Naive thymus-derived CD4-positive, alpha-beta T cell (primary cell): ENCODE measurements around the gene RACK1. TPM values are rescaled to one million over a fixed set of nuclear protein-coding genes. Genes with fewer than 3 reads are reported as not detected.

ENCODE experiments used
- ATAC-seq: fragments of 150-1000 bp; cut with Tn5 transposase; 2 replicates; pipeline ENCODE4 v1.10.0; 2021; ENCODE audit warnings: mild to moderate bottlenecking, moderate library complexity
- CTCF ChIA-PET: fragments of 350-600 bp; sonication (Branson Sonifier 250); formaldehyde crosslinking; loops from one replicate; lab custom pipeline; 2021; ENCODE audit warnings: antibody characterized with exemption; lab: Charles Lee
- POLR2A ChIA-PET: fragments of 350-600 bp; sonication (Branson Sonifier 250); formaldehyde crosslinking; loops from one replicate; lab custom pipeline; 2021; ENCODE audit warnings: antibody characterized with exemption, inconsistent platforms; lab: Charles Lee
- DNase-seq, 9 donors: peaks; one replicate each; pipeline versions ENCODE4 v3.0.0 to v3.0.0-alpha.2; 2020 to 2022; ENCODE audit warnings: mixed read lengths in 1 of 9
- H3K27ac ChIP-seq: one replicate; pipeline ENCODE4 v1.7.0; 2013; ENCODE audit warnings: mild to moderate bottlenecking, low read depth, low read length, moderate library complexity
- H3K27me3 ChIP-seq, 2 donors: one replicate each; pipeline ENCODE4 v1.7.0; 2013; ENCODE audit warnings: low read length in 2 of 2, mild to moderate bottlenecking in 2 of 2, moderate library complexity in 2 of 2; ENCODE audit not compliant: control insufficient read depth in 2 of 2, insufficient read depth in 2 of 2
- H3K36me3 ChIP-seq, 3 experiments: 1 replicate in 2 of 3; 2 replicates in 1 of 3; pipeline ENCODE4 v1.7.0; 2013; ENCODE audit warnings: low read length in 3 of 3, mild to moderate bottlenecking in 3 of 3, moderate library complexity in 1 of 3; ENCODE audit not compliant: insufficient read depth in 3 of 3, control insufficient read depth in 2 of 3
- H3K4me1 ChIP-seq, 2 donors: one replicate each; pipeline ENCODE4 v1.7.0; 2013; ENCODE audit warnings: low read length in 2 of 2, mild to moderate bottlenecking in 2 of 2, moderate library complexity in 1 of 2; ENCODE audit not compliant: control insufficient read depth in 2 of 2, insufficient read depth in 2 of 2
- H3K4me3 ChIP-seq: 2 replicates; pipeline ENCODE4 v1.7.0; 2013; ENCODE audit warnings: mild to moderate bottlenecking, low read length
- H3K9me3 ChIP-seq, 3 experiments: 1 replicate in 2 of 3; 2 replicates in 1 of 3; pipeline ENCODE4 v1.7.0; 2013; ENCODE audit warnings: low read length in 3 of 3; ENCODE audit not compliant: control insufficient read depth in 2 of 3
- H3K27ac Mint-ChIP-seq, 9 donors: one replicate each; pipeline ENCODE4 v1.8.0; 2020 to 2022; ENCODE audit warnings: mixed read lengths in 9 of 9, mild to moderate bottlenecking in 8 of 9, moderate library complexity in 5 of 9, inconsistent platforms in 2 of 9
- H3K27me3 Mint-ChIP-seq, 5 donors: one replicate each; pipeline ENCODE4 v1.8.0; 2021 to 2022; ENCODE audit warnings: mixed read lengths in 5 of 5, mild to moderate bottlenecking in 1 of 5
- H3K36me3 Mint-ChIP-seq, 5 donors: one replicate each; pipeline ENCODE4 v1.8.0; 2020 to 2022; ENCODE audit warnings: mixed read lengths in 5 of 5, mild to moderate bottlenecking in 3 of 5, inconsistent platforms in 1 of 5
- H3K4me1 Mint-ChIP-seq, 7 donors: one replicate each; pipeline ENCODE4 v1.8.0; 2020 to 2022; ENCODE audit warnings: mixed read lengths in 7 of 7, mild to moderate bottlenecking in 3 of 7, inconsistent platforms in 1 of 7
- H3K4me3 Mint-ChIP-seq, 10 donors: one replicate each; pipeline ENCODE4 v1.8.0; 2020 to 2022; ENCODE audit warnings: mild to moderate bottlenecking in 10 of 10, mixed read lengths in 10 of 10, moderate library complexity in 6 of 10, inconsistent platforms in 2 of 10
- H3K9me3 Mint-ChIP-seq, 11 donors: one replicate each; pipeline ENCODE4 v1.8.0; 2020 to 2022; ENCODE audit warnings: mixed read lengths in 11 of 11, mild to moderate bottlenecking in 4 of 11, inconsistent platforms in 1 of 11, moderate library complexity in 1 of 11
- intact Hi-C, 2 donors: fragments of 100-400 bp; cut with micrococcal nuclease; formaldehyde crosslinking; loops; one replicate each; pipeline ENCODE4 v1.15.1; 2023
- polyA plus RNA-seq, 2 donors: library from polyadenylated mRNA; unstranded; fragments of 300-500 nt; fragmentation: Illumina TruSeq; gene quantifications; one replicate each; pipeline ENCODE4 v1.2.3, GENCODE V29; 2021
- total RNA-seq, 6 experiments: library from RNA in 5 of 6; stranded (reverse) in 5 of 6; gene quantifications; 1 replicate in 5 of 6; 2 replicates in 1 of 6; pipeline ENCODE4 v1.2.3 and lab custom pipeline; 2021 to 2026

RACK1 gene
- total and polyA plus RNA-seq, 7 experiments from 2014 or later = 1,703 to 2,829 (median 2,491) TPM

GRCh38 chr5:181221105-181221791 is 22.5 kb downstream of the RACK1 start:
- H3K9me3 ChIP-seq = no peaks in the 10 kb centered on the region
- H3K4me3 ChIP-seq = peak overlapping the region; percentile 90
- Mint-ChIP-seq H3K36me3 (peaks cover 0 to 18% (median 0%) of the 10 kb centered on the region in 5 donors), H3K4me3 (peak overlapping the region; percentile 89 to 100 (median 98)), H3K27ac (peak overlapping the region; percentile 98 to 100 (median 100)), H3K27me3 (peaks cover 0 to 12% (median 0%) of the 10 kb centered on the region in 5 donors), H3K9me3 (peaks cover 0 to 43% (median 0%) of the 10 kb centered on the region in 11 donors), H3K4me1 (peaks cover 22 to 80% (median 61%) of the 10 kb centered on the region in 7 donors)
- peaks cover 0 to 11% (median 0%) of the 10 kb centered on the region in 3 experiments for H3K36me3 ChIP-seq
- peaks cover 27 to 29% of the 10 kb centered on the region in 2 donors for H3K4me1 ChIP-seq
- DNase-seq (peak in 8 of 9 donors; percentile 62 to 78 (median 72)), ATAC-seq (no peak)
- intact Hi-C loops = loop anchor here in 1 of 2 donors (10.0 kb wide), 1 partner anchor 356 kb away; the partner anchor contains the start of gene ZFP62
- peak overlapping the region; percentile 95 for H3K27ac ChIP-seq
- ChIA-PET POLR2A (interaction anchor here (0.7 to 14.6 kb wide), 15 partner anchors 10 to 391 kb away, joined by 3 to 241 read pairs (median 18); partner anchors contain the start of genes RACK1, TRIM52 and TRIM7), CTCF (interaction anchor here (1.0 to 2.8 kb wide), 5 partner anchors 15 to 37 kb away, joined by 3 to 23 read pairs (median 7); no protein-coding TSS in a partner anchor)
- no peaks in the 10 kb centered on the region for H3K27me3 ChIP-seq

- CTCF ChIA-PET = interaction anchor here (0.6 to 1.2 kb wide), 3 partner anchors 30 to 45 kb away, joined by 3 to 4 read pairs (median 3); no protein-coding TSS in a partner anchor
- intact Hi-C loops = loop anchor here in 1 of 2 donors (10.0 kb wide), 1 partner anchor 355 kb away; the partner anchor contains the start of gene ZFP62
- Histone ChIP-seq H3K27me3 (no peaks in the 10 kb centered on the region), H3K36me3 (peaks cover 0 to 11% (median 0%) of the 10 kb centered on the region in 3 experiments), H3K4me3 (no peak overlapping the region), H3K27ac (no peak overlapping the region), H3K4me1 (peaks cover 18 to 32% of the 10 kb centered on the region in 2 donors), H3K9me3 (no peaks in the 10 kb centered on the region)
- H3K4me3 Mint-ChIP-seq = peak overlapping the region in 6 of 10 donors; percentile 38 to 96 (median 52)
- H3K36me3 Mint-ChIP-seq = peaks cover 0 to 18% (median 0%) of the 10 kb centered on the region in 5 donors
- peaks cover 0 to 12% (median 0%) of the 10 kb centered on the region in 5 donors for H3K27me3 Mint-ChIP-seq
- DNase-seq = no peak
- peak overlapping the region in 7 of 9 donors; percentile 21 to 100 (median 79) for H3K27ac Mint-ChIP-seq
- H3K4me1 Mint-ChIP-seq = peaks cover 21 to 72% (median 54%) of the 10 kb centered on the region in 7 donors
- H3K9me3 Mint-ChIP-seq = peaks cover 0 to 43% (median 0%) of the 10 kb centered on the region in 11 donors
- POLR2A ChIA-PET = interaction anchor here (0.7 to 2.1 kb wide), 6 partner anchors 8 to 41 kb away, joined by 3 to 24 read pairs (median 8); partner anchors contain the start of gene TRIM52
- no peak for ATAC-seq
Measured at GRCh38 chr5:181220178-181220515, 23.6 kb downstream of the RACK1 start.

- DNase-seq = no peak
- H3K36me3 ChIP-seq = peaks cover 0 to 11% (median 0%) of the 10 kb centered on the region in 3 experiments
- intact Hi-C loops = loop anchor here in 1 of 2 donors (10.0 kb wide), 1 partner anchor 355 kb away; the partner anchor contains the start of gene ZFP62
- H3K27me3 ChIP-seq = no peaks in the 10 kb centered on the region
- Mint-ChIP-seq H3K4me1 (peaks cover 17 to 70% (median 56%) of the 10 kb centered on the region in 7 donors), H3K9me3 (peaks cover 0 to 43% (median 0%) of the 10 kb centered on the region in 11 donors), H3K4me3 (peak overlapping the region in 7 of 10 donors; percentile 45 to 96 (median 51)), H3K27me3 (peaks cover 0 to 12% (median 0%) of the 10 kb centered on the region in 5 donors), H3K36me3 (peaks cover 0 to 18% (median 0%) of the 10 kb centered on the region in 5 donors), H3K27ac (peak overlapping the region in 8 of 9 donors; percentile 67 to 100 (median 78))
- H3K4me3 ChIP-seq = no peak overlapping the region
- CTCF ChIA-PET = no interaction called here
- ATAC-seq = no peak
- no peaks in the 10 kb centered on the region for H3K9me3 ChIP-seq
- POLR2A ChIA-PET = interaction anchor here (0.8 to 2.1 kb wide), 5 partner anchors 9 to 42 kb away, joined by 4 to 24 read pairs (median 10); partner anchors contain the start of gene TRIM52
- peaks cover 17 to 29% of the 10 kb centered on the region in 2 donors for H3K4me1 ChIP-seq
- H3K27ac ChIP-seq = no peak overlapping the region
Measured at GRCh38 chr5:181219262-181220177, 24.2 kb downstream of the RACK1 start.

DNA sequence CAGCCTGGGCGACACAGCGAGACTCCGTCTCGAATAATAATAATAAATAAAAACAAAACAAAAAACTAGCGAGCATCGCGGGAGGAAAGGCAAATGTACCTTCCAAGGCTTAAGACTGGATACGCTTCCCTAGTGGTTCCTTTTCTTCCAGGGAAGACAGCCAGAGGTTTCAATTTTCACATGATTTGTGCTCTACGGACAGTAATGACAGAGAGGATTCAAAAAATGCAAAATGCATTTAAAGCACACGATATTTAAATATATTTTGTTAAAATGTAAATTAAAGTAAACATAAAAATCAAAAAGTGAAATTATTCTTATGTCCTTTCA is 24.9 kb downstream of the RACK1 start:
- Mint-ChIP-seq H3K36me3 (peaks cover 0 to 18% (median 0%) of the 10 kb centered on the region in 5 donors), H3K27ac (peak overlapping the region; percentile 89 to 100 (median 96)), H3K4me1 (peaks cover 15 to 65% (median 51%) of the 10 kb centered on the region in 7 donors), H3K27me3 (peaks cover 0 to 13% (median 0%) of the 10 kb centered on the region in 5 donors), H3K4me3 (peak overlapping the region; percentile 91 to 100 (median 94)), H3K9me3 (peaks cover 0 to 43% (median 0%) of the 10 kb centered on the region in 11 donors)
- Histone ChIP-seq H3K4me3 (peak overlapping the region; percentile 85), H3K27me3 (no peaks in the 10 kb centered on the region), H3K36me3 (peaks cover 0 to 6% (median 0%) of the 10 kb centered on the region in 3 experiments), H3K27ac (peak overlapping the region; percentile 74), H3K9me3 (no peaks in the 10 kb centered on the region), H3K4me1 (peaks cover 17 to 29% of the 10 kb centered on the region in 2 donors)
- ChIA-PET POLR2A (no interaction called here), CTCF (no interaction called here)
- ATAC-seq (no peak), DNase-seq (no peak)
- intact Hi-C loops = loop anchor here (1.0 kb wide), 4 partner anchors 11 to 408 kb away; partner anchors contain the start of gene TRIM52 (in 1 of the 2)

DNA sequence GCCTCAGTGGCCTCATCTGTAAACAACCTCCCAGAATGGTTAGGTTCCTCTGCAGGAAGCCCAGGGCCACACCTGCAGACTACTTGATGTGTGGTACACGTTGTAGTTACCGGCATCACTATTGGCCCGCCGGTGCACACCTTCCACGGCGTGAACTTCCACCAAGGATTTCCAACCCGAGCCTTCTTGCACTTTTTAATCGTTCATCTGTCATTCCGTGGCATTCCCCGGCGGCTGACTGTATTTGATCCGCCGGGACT is 26.0 kb downstream of the RACK1 start:
- Mint-ChIP-seq H3K4me3 (peak overlapping the region; percentile 91 to 100 (median 94)), H3K27ac (peak overlapping the region; percentile 89 to 100 (median 96)), H3K36me3 (peaks cover 0 to 18% (median 0%) of the 10 kb centered on the region in 5 donors), H3K9me3 (peaks cover 0 to 38% (median 0%) of the 10 kb centered on the region in 11 donors), H3K4me1 (peaks cover 15 to 67% (median 54%) of the 10 kb centered on the region in 7 donors), H3K27me3 (peaks cover 0 to 13% (median 0%) of the 10 kb centered on the region in 5 donors)
- intact Hi-C loops = loop anchor here (1.0 kb wide), 4 partner anchors 10 to 407 kb away; partner anchors contain the start of gene TRIM52 (in 1 of the 2)
- DNase-seq (peak in 4 of 9 donors; percentile 56 to 67 (median 62)), ATAC-seq (peak; percentile 28)
- no peaks in the 10 kb centered on the region for H3K36me3 ChIP-seq
- peak overlapping the region; percentile 74 for H3K27ac ChIP-seq
- no peaks in the 10 kb centered on the region for H3K27me3 ChIP-seq
- H3K9me3 ChIP-seq = no peaks in the 10 kb centered on the region
- peaks cover 17 to 29% of the 10 kb centered on the region in 2 donors for H3K4me1 ChIP-seq
- ChIA-PET CTCF (no interaction called here), POLR2A (interaction anchor here (1.8 to 2.4 kb wide), 2 partner anchors 27 to 44 kb away, joined by 6 to 30 read pairs; partner anchors contain the start of gene TRIM52)
- H3K4me3 ChIP-seq = peak overlapping the region; percentile 85
